Keratinocyte (primary cell): ENCODE measurements around the gene PEX5L. TPM values are rescaled to one million over a fixed set of nuclear protein-coding genes. Genes with fewer than 3 reads are reported as not detected.

ENCODE experiments used
- DNase-seq: peaks from one replicate; pipeline ENCODE4 v3.0.0-alpha.2; 2011; ENCODE audit warnings: low read depth, missing footprints, low spot score
- FAIRE-seq: peaks from 2 replicates; lab custom pipeline; 2011; peaks lifted over from hg19 to GRCh38; lab: Jason Lieb, UNC
- H2AFZ ChIP-seq: 2 replicates; pipeline ENCODE4 v1.6.0; 2012; ENCODE audit warnings: low read length, control low read depth, inconsistent platforms; ENCODE audit not compliant: control insufficient read depth
- H3K27ac ChIP-seq: 2 replicates; pipeline ENCODE4 v1.5.1; 2011; ENCODE audit warnings: low read length; ENCODE audit not compliant: control insufficient read depth, insufficient read depth
- H3K27me3 ChIP-seq: 3 replicates; pipeline ENCODE4 v1.6.0; 2011; ENCODE audit warnings: low read length; ENCODE audit not compliant: control insufficient read depth, insufficient read depth; ENCODE audit errors: extremely low read depth
- H3K36me3 ChIP-seq, 2 experiments: 2 replicates in 1 of 2; 3 replicates in 1 of 2; pipeline ENCODE4 v1.5.1; 2011; ENCODE audit warnings: low read length in 2 of 2, mild to moderate bottlenecking in 1 of 2; ENCODE audit not compliant: control insufficient read depth in 2 of 2, insufficient read depth in 2 of 2; ENCODE audit errors: extremely low read depth in 1 of 2
- H3K4me1 ChIP-seq: 3 replicates; pipeline ENCODE4 v1.5.1; 2011; ENCODE audit warnings: low read length; ENCODE audit not compliant: control insufficient read depth, insufficient read depth; ENCODE audit errors: extremely low read depth
- H3K4me2 ChIP-seq: 3 replicates; pipeline ENCODE4 v1.6.0; 2011; ENCODE audit warnings: low read depth, low read length; ENCODE audit not compliant: control insufficient read depth, insufficient read depth; ENCODE audit errors: extremely low read depth
- H3K4me3 ChIP-seq, 3 experiments: fragments of 200-600 bp in 1 of 3; sonication (generic) in 1 of 3; 2 replicates in 2 of 3; 3 replicates in 1 of 3; pipeline ENCODE4 v1.5.1; 2011 to 2016; ENCODE audit warnings: low read length in 3 of 3, mild to moderate bottlenecking in 3 of 3, control low read depth in 2 of 3, inconsistent platforms in 1 of 3, low read depth in 1 of 3, mixed read lengths in 1 of 3, mixed run types in 1 of 3, moderate library complexity in 1 of 3; ENCODE audit not compliant: control insufficient read depth in 2 of 3, insufficient read depth in 2 of 3; ENCODE audit errors: extremely low read depth in 1 of 3
- H3K79me2 ChIP-seq: 2 replicates; pipeline ENCODE4 v1.6.0; 2012; ENCODE audit warnings: low read length; ENCODE audit not compliant: control insufficient read depth, insufficient read depth
- H3K9ac ChIP-seq: 3 replicates; pipeline ENCODE4 v1.6.0; 2011; ENCODE audit warnings: low read length; ENCODE audit not compliant: control insufficient read depth, insufficient read depth; ENCODE audit errors: extremely low read depth
- H3K9me1 ChIP-seq: 3 replicates; pipeline ENCODE4 v1.6.0; 2011; ENCODE audit warnings: low read length; ENCODE audit not compliant: control insufficient read depth, insufficient read depth; ENCODE audit errors: extremely low read depth
- H3K9me3 ChIP-seq: 2 replicates; pipeline ENCODE4 v1.5.1; 2012; ENCODE audit warnings: low read depth, low read length; ENCODE audit not compliant: control insufficient read depth
- H4K20me1 ChIP-seq: 3 replicates; pipeline ENCODE4 v1.6.0; 2011; ENCODE audit warnings: low read length; ENCODE audit not compliant: control insufficient read depth, insufficient read depth; ENCODE audit errors: extremely low read depth
- EZH2 ChIP-seq: IDR thresholded peaks from one replicate; pipeline ENCODE4 v1.6.1; 2012; ENCODE audit warnings: inconsistent platforms, mild to moderate bottlenecking, low read length, moderate library complexity
- dilution Hi-C: fragments of 300-500 bp; cut with MboI; formaldehyde crosslinking; loops from one replicate; pipeline ENCODE4 v1.7.0; 2020; ENCODE audit warnings: low sequenced_read_pairs; ENCODE audit not compliant: extremely low pct_ligation_motif_present
- polyA plus RNA-seq, 5 experiments: library from polyadenylated mRNA; depleted of rRNA in 3 of 5; stranded (reverse) in 3 of 5; stranded (forward) in 1 of 5; unstranded in 1 of 5; fragments of >200 nt; gene quantifications; 1 replicate in 1 of 5; 2 replicates in 3 of 5; 3 replicates in 1 of 5; pipeline versions ENCODE4 v1.2.1 to v1.2.3, GENCODE V29; 2011 to 2012; ENCODE audit warnings: missing spikeins in 2 of 5, low read depth in 1 of 5, low replicate concordance in 1 of 5
- TF ChIP-seq, protein P1 (sequence below), 3 experiments: IDR thresholded peaks in 1 of 3; conservative IDR thresholded peaks in 1 of 3; optimal IDR thresholded peaks in 1 of 3; 2 replicates in 2 of 3; 3 replicates in 1 of 3; pipeline versions ENCODE3 to v1.5.1; 2011; ENCODE audit warnings: low read length in 3 of 3, mild to moderate bottlenecking in 3 of 3, moderate library complexity in 2 of 3, control low read depth in 1 of 3, inconsistent platforms in 1 of 3; ENCODE audit not compliant: insufficient read depth in 2 of 3; ENCODE audit errors: extremely low read depth in 1 of 3

Gene PEX5L
- polyA plus RNA-seq, 1 donor (not counting 4 experiments of a cell fraction or from before 2014, with no cell fraction given): 0.92 TPM

DNA sequence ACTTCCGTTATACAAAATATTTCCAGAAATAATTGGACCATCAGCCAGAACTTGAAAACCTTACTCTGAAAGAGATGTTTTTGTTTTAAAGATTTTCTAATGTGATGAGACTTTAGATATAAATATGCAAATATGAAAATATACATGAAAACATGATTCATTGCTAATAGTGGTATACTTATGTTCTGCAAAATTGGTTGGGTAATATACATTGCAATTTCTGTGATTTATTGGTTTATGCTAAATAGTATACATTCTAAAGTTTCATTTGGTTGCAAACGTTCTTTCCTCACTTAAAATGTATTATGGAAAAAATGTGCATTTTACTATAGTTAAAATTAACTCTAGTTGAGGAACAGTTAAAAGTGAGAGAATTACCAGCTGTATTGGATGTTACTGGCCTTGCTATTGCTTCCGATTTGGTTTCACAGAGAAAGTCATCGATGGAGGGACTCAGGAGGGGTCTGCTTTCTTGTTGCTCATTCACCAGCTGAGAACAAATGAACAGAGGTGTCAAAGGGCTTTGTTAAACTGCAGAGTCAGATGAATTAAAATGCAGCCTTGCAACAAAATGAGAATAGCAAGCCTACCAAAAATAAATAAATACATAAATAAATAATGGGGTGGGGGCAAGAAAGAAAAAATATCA, 149.3 kb downstream of the PEX5L start:
- Histone ChIP-seq H4K20me1 (no peaks in the 10 kb centered on the region), H3K9me1 (no peaks in the 10 kb centered on the region), H3K36me3 (no peaks in the 10 kb centered on the region), H3K27me3 (no peaks in the 10 kb centered on the region), H3K9ac (no peak overlapping the region), H2AFZ (no peak overlapping the region), H3K27ac (no peak overlapping the region), H3K4me3 (no peak overlapping the region), H3K4me2 (no peak overlapping the region), H3K4me1 (no peaks in the 10 kb centered on the region), H3K9me3 (no peaks in the 10 kb centered on the region), H3K79me2 (no peaks in the 10 kb centered on the region)
- DNase-seq (no peak), FAIRE-seq (no peak)
- TF ChIP-seq, protein P1, sequence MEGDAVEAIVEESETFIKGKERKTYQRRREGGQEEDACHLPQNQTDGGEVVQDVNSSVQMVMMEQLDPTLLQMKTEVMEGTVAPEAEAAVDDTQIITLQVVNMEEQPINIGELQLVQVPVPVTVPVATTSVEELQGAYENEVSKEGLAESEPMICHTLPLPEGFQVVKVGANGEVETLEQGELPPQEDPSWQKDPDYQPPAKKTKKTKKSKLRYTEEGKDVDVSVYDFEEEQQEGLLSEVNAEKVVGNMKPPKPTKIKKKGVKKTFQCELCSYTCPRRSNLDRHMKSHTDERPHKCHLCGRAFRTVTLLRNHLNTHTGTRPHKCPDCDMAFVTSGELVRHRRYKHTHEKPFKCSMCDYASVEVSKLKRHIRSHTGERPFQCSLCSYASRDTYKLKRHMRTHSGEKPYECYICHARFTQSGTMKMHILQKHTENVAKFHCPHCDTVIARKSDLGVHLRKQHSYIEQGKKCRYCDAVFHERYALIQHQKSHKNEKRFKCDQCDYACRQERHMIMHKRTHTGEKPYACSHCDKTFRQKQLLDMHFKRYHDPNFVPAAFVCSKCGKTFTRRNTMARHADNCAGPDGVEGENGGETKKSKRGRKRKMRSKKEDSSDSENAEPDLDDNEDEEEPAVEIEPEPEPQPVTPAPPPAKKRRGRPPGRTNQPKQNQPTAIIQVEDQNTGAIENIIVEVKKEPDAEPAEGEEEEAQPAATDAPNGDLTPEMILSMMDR (optimal IDR thresholded peaks at IDR 0.05 in 1 of 3, IDR thresholded peaks at IDR 0.05 in 1 of 3, conservative IDR thresholded peaks at IDR 0.05 in 1 of 3; ENCODE audit: extremely low read depth in 1 of 3, insufficient read depth in 2 of 3, low read length in 3 of 3): no peak
- no peak for TF ChIP-seq EZH2
- dilution Hi-C loops: no loop called here

DNA sequence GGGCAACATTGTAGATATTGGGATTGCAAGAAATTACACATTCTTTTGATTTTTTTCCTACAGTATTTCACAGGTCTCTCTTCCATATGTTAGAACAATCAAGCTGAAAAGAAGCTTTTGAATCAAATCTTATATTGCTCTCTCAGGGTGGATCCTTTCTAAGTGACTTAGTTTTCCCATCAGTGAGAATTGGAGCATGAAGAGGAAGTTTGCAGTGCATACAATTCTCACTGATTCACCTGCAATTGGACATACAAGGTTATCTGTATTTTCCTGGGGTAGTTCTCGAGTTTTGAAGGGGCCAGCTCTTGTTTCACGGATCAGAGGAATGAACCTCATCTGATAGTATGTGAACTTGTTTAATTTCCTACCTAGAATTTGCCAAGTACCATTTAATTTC, 150.8 kb downstream of the PEX5L start:
- dilution Hi-C loops: no loop called here
- Histone ChIP-seq H3K79me2 (no peaks in the 10 kb centered on the region), H3K4me2 (no peak overlapping the region), H3K4me3 (no peak overlapping the region), H4K20me1 (no peaks in the 10 kb centered on the region), H3K27ac (no peak overlapping the region), H3K9ac (no peak overlapping the region), H3K4me1 (no peaks in the 10 kb centered on the region), H2AFZ (no peak overlapping the region), H3K9me3 (no peaks in the 10 kb centered on the region), H3K27me3 (no peaks in the 10 kb centered on the region), H3K9me1 (no peaks in the 10 kb centered on the region), H3K36me3 (no peaks in the 10 kb centered on the region)
- FAIRE-seq (no peak), DNase-seq (no peak)
- TF ChIP-seq, protein P1 (optimal IDR thresholded peaks at IDR 0.05 in 1 of 3, IDR thresholded peaks at IDR 0.05 in 1 of 3, conservative IDR thresholded peaks at IDR 0.05 in 1 of 3; ENCODE audit: extremely low read depth in 1 of 3, insufficient read depth in 2 of 3, low read length in 3 of 3): no peak
